ENCODE results near the gene CTNND1.
A peak's percentile ranks its signal among the peaks of the same experiment; 100 is the strongest.

The CTNND1 gene

GRCh38 chr11:57772562-57772961, 11.0 kb downstream of the CTNND1 start:
- no peak overlapping the region for H3K4me3 ChIP-seq (replicated peaks; ENCODE audit: low read depth, low read length)
- no peak for TF ChIP-seq CTCF (IDR thresholded peaks at IDR 0.05; ENCODE audit: low read depth, low read length, missing control alignments)
- no peak for DNase-seq (ENCODE audit: extremely low read depth, low read depth)

GRCh38 chr11:57773026-57773598, 11.5 kb downstream of the CTNND1 start:
- DNase-seq (ENCODE audit: extremely low read depth, low read depth), result no peak
- TF ChIP-seq CTCF (IDR thresholded peaks at IDR 0.05; ENCODE audit: low read depth, low read length, missing control alignments), result no peak
- no peak overlapping the region for H3K4me3 ChIP-seq (replicated peaks; ENCODE audit: low read depth, low read length)

GRCh38 chr11:57775491-57775890, 13.9 kb downstream of the CTNND1 start:
- no peak overlapping the region for H3K4me3 ChIP-seq (replicated peaks; ENCODE audit: low read depth, low read length)
- TF ChIP-seq CTCF (IDR thresholded peaks at IDR 0.05; ENCODE audit: low read depth, low read length, missing control alignments), result no peak
- no peak for DNase-seq (ENCODE audit: extremely low read depth, low read depth)

GRCh38 chr11:57776031-57776521, 14.5 kb downstream of the CTNND1 start:
- H3K4me3 ChIP-seq (replicated peaks; ENCODE audit: low read depth, low read length), result no peak overlapping the region
- TF ChIP-seq CTCF (IDR thresholded peaks at IDR 0.05; ENCODE audit: low read depth, low read length, missing control alignments), result no peak
- DNase-seq (ENCODE audit: extremely low read depth, low read depth), result no peak

- H3K4me3 ChIP-seq (replicated peaks; ENCODE audit: low read depth, low read length), result no peak overlapping the region
Observed at GRCh38 chr11:57776577-57777210, 15.1 kb downstream of the CTNND1 start.

GRCh38 chr11:57777969-57778317, 16.3 kb downstream of the CTNND1 start:
- DNase-seq (ENCODE audit: extremely low read depth, low read depth), result no peak
- no peak for TF ChIP-seq CTCF (IDR thresholded peaks at IDR 0.05; ENCODE audit: low read depth, low read length, missing control alignments)
- H3K4me3 ChIP-seq (replicated peaks; ENCODE audit: low read depth, low read length), result peak overlapping the region; percentile 28

More at GRCh38 chr11:57776577-57777210, 15.1 kb downstream of the CTNND1 start:
- no peak for DNase-seq (ENCODE audit: extremely low read depth, low read depth)
- TF ChIP-seq CTCF (IDR thresholded peaks at IDR 0.05; ENCODE audit: low read depth, low read length, missing control alignments), result no peak
